Type B pancreatic cell (in vitro differentiated cells): ENCODE data around the gene SLC6A3. TPM values are rescaled to one million over a fixed set of nuclear protein-coding genes. Genes with fewer than 3 reads are reported as not detected.
A peak's percentile ranks its signal among the peaks of the same experiment; 100 is the strongest.

Experiments used
- DNase-seq: peaks from one replicate; pipeline ENCODE4 v3.0.0; 2021; ENCODE audit warnings: mixed read lengths; ENCODE audit not compliant: unreplicated experiment; ENCODE audit errors: extremely low spot score
- H3K27ac Mint-ChIP-seq: 2 replicates; pipeline ENCODE4 v1.8.0; 2021; ENCODE audit warnings: mild to moderate bottlenecking, mixed read lengths
- H3K27me3 Mint-ChIP-seq: 2 replicates; pipeline ENCODE4 v1.8.0; 2021; ENCODE audit warnings: mixed read lengths
- H3K36me3 Mint-ChIP-seq: 2 replicates; pipeline ENCODE4 v1.8.0; 2021; ENCODE audit warnings: mixed read lengths
- H3K4me1 Mint-ChIP-seq: one replicate; pipeline ENCODE4 v1.8.0; 2021; ENCODE audit warnings: mixed read lengths; ENCODE audit not compliant: unreplicated experiment
- H3K4me3 Mint-ChIP-seq: 2 replicates; pipeline ENCODE4 v1.8.0; 2021; ENCODE audit warnings: mild to moderate bottlenecking, mixed read lengths
- H3K9me3 Mint-ChIP-seq: 2 replicates; pipeline ENCODE4 v1.8.0; 2021; ENCODE audit warnings: mixed read lengths
- total RNA-seq: library from RNA; stranded (reverse); gene quantifications from 2 replicates; pipeline ENCODE4 v1.2.1, GENCODE V29; 2021; ENCODE audit warnings: low replicate concordance
- TF ChIP-seq, protein P1 (sequence below): fragments of 200-600 bp; sonication (generic); conservative IDR thresholded peaks from 2 replicates; pipeline ENCODE4 v1.5.0; 2021; ENCODE audit warnings: antibody characterized with exemption, mild to moderate bottlenecking

SLC6A3 gene
- total RNA-seq, 1 donor from 2014 or later, result 0.19 TPM

DNA sequence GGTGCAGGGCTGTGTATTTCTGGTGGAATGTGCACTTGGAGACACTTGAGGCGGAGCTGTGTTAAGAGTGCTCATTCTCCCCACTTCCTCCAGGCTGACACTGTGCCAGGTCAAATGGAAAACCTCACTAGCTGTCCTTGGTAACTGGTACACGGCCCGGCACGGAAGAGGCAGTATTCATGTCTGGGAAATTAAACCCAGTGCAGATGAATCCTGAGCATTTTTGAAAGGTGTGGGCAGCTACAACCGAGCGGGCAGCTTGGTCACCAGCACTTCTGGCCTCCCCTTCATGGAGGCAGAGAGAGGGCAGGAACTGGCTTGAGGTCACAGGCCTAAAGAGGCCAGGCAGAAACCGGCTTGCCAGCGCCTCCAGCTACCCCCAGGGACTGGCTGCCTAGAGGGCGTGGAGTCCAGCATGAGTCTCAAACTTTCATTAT, 101.9 kb downstream of the SLC6A3 start:
- no peak for DNase-seq
- H3K36me3 Mint-ChIP-seq, result peaks cover 9% of the 10 kb centered on the region
- H3K27me3 Mint-ChIP-seq, result no peaks in the 10 kb centered on the region
- H3K27ac Mint-ChIP-seq, result peak overlapping the region; percentile 34
- TF ChIP-seq, protein P1, sequence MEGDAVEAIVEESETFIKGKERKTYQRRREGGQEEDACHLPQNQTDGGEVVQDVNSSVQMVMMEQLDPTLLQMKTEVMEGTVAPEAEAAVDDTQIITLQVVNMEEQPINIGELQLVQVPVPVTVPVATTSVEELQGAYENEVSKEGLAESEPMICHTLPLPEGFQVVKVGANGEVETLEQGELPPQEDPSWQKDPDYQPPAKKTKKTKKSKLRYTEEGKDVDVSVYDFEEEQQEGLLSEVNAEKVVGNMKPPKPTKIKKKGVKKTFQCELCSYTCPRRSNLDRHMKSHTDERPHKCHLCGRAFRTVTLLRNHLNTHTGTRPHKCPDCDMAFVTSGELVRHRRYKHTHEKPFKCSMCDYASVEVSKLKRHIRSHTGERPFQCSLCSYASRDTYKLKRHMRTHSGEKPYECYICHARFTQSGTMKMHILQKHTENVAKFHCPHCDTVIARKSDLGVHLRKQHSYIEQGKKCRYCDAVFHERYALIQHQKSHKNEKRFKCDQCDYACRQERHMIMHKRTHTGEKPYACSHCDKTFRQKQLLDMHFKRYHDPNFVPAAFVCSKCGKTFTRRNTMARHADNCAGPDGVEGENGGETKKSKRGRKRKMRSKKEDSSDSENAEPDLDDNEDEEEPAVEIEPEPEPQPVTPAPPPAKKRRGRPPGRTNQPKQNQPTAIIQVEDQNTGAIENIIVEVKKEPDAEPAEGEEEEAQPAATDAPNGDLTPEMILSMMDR, result no peak
- H3K9me3 Mint-ChIP-seq, result no peaks in the 10 kb centered on the region
- peaks cover 5% of the 10 kb centered on the region for H3K4me1 Mint-ChIP-seq
- H3K4me3 Mint-ChIP-seq, result peak overlapping the region; percentile 95

Other genes starting within 250 kb of the SLC6A3 start
- gene SLC6A19, start 243.8 kb downstream of the SLC6A3 start, total RNA-seq, result 12.6 and 22.2 TPM in 2 replicates
- 0.41 and 0.48 TPM in 2 replicates for gene SLC6A18, start 220.1 kb downstream of the SLC6A3 start, total RNA-seq
- 1.7 and 2.4 TPM in 2 replicates for gene TERT, start 150.4 kb downstream of the SLC6A3 start, total RNA-seq
- 84.8 and 90.1 TPM in 2 replicates for gene CLPTM1L, start 100.3 kb downstream of the SLC6A3 start, total RNA-seq
- gene LPCAT1, start 78.5 kb upstream of the SLC6A3 start, total RNA-seq, result 91.6 and 97.1 TPM in 2 replicates